GM08714 (cell line): ENCODE data around the gene SDF2.
"Not testable (repeated sequence)": the region's sequence is repeated elsewhere in the genome, so short reads cannot be mapped to it uniquely, and the experiment has no call there.

Experiments used
- H3K4me3 ChIP-seq: fragments of 200-500 bp; sonication (Bioruptor generic); 2 replicates; pipeline ENCODE4 v1.5.1; 2014; ENCODE audit warnings: mild to moderate bottlenecking, low read length, inconsistent platforms
- ZNF274 ChIP-seq: IDR thresholded peaks from 2 replicates; pipeline ENCODE4 v1.6.1; 2012; ENCODE audit warnings: mild to moderate bottlenecking, low read depth, low read length

Gene SDF2

DNA sequence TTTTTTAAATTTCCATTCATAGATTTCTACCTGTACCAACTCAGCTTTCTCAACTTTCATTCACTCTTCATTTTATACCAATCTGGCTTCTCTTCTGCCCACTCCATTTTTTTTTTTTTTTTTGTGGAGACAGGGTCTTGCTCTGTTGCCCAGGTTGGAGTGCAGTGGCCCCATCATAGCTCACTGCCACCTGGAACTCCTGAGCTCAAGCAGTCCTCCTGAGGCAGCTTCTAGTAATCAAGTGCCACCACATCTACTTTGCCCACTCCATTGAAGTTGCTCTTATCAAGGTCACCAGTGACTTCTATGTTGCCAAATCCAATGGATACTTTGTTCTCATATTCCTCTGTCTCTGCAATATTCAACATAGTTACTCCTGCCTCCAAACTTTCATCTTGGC lies 2.0 kb upstream of the SDF2 start:
- no peak for TF ChIP-seq ZNF274
- no peak overlapping the region for H3K4me3 ChIP-seq

GRCh38 chr17:28662527-28662829 lies 772 bp upstream of the SDF2 start:
- H3K4me3 ChIP-seq, result peak overlapping the region; percentile 76
- TF ChIP-seq ZNF274, result no peak

DNA sequence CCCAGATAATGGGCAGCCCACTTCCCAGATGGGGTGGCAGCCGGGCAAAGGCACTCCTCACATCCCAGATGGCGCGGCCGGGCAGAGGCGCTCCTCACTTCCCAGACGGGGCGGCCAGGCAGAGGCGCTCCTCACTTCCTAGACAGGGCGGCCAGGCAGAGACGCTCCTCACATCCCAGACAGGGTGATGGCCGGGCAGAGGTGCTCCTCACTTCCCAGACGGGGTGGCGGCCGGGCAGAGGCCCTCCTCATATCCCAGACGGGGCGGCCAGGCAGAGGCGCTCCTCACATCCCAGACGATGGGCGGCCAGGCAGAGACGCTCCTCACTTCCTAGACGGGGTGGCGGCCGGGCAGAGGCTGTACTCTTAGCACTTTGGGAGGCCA lies 2.2 kb downstream of the SDF2 start:
- H3K4me3 ChIP-seq, result not testable (repeated sequence)

- H3K4me3 ChIP-seq, result not testable (repeated sequence)
These were observed 2.8 kb downstream of the SDF2 start for GRCh38 chr17:28658766-28659496.

DNA sequence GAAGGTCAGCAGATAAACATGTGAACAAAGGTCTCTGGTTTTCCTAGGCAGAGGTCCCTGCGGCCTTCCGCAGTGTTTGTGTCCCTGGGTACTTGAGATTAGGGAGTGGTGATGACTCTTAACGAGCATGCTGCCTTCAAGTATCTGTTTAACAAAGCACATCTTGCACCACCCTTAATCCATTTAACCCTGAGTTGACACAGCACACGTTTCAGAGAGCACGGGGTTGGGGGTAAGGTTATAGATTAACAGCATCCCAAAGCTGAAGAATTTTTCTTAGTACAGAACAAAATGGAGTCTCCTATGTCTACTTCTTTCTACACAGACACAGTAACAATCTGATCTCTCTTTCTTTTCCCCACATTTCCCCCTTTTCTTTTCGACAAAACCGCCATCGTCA lies 3.4 kb downstream of the SDF2 start:
- not testable (repeated sequence) for H3K4me3 ChIP-seq

GRCh38 chr17:28657756-28658155 lies 4.0 kb downstream of the SDF2 start:
- no peak for TF ChIP-seq ZNF274
- no peak overlapping the region for H3K4me3 ChIP-seq

DNA sequence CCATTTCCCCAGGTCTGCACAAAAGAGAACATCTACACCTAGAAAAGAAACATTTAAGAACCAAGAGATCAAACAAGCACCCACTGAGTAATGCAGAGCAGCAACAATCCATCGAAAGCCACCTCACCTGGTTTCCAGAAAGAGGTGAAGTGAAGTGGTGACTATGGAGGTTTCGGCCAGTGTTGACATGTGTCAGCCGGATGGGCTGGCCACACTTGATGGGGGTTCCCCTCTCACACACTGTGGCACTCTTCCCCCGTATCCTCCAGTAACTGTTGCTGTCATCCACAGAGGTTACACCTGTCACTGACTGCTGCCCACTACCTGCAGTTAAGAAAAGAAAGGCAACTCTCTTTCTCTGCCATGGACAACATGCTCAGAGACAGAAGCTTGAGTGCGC lies 6.5 kb downstream of the SDF2 start:
- H3K4me3 ChIP-seq, result no peak overlapping the region

DNA sequence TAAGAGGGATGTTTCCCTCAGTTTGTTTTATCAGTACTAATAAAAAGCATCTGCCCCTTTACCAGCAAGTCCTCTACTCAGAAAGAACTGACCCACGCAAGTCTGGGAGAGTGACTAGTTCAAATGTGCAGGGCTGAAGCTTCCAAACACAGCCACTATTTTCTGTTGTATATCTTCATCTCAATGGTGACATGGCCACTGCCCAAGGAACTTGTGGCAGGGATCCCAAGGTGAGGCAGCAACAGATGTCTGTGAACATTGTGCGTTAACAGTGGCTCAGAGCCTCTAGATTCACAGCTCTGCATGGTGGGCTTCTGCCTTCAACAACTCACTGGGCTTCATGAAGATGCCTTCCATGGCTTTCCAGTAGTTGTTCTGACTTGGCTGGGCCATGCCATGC lies 13.0 kb downstream of the SDF2 start:
- no peak overlapping the region for H3K4me3 ChIP-seq
- no peak for TF ChIP-seq ZNF274

More for the DNA sequence above, 6.5 kb downstream of the SDF2 start:
- no peak for TF ChIP-seq ZNF274

DNA sequence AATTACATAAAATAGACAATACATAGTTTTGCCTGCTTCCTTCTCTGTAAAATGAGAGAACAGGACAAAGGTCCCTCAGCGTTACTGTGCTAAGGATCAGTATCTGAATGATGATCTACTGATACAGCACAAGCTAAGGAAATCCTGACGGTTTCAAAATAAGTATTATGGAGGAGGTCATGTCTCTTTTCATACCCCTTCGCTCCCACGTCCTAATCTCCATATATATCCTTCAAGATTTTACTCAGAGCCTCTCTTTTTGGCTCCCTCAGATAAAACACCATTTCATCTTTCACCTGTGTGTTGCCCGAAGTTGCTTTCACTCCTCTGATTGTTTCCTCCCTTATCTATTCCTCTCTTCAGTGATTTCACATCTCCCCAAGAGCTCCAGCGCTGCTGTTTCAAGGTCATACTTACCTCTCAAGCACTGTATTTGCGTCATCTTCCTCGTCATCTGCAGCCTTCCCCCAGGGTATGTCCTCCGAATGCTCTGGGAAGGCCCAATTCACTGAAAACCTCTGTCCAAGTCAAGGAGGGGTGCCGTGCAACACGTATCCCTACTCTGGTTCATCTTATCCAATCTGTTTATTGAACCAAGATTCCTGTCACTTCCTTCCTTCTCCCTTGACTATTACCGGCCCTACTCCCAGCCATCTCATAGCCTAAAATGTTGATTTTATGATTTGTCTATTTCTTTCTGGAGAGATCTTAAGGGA lies 15.5 kb downstream of the SDF2 start:
- H3K4me3 ChIP-seq, result no peak overlapping the region
- TF ChIP-seq ZNF274, result no peak

DNA sequence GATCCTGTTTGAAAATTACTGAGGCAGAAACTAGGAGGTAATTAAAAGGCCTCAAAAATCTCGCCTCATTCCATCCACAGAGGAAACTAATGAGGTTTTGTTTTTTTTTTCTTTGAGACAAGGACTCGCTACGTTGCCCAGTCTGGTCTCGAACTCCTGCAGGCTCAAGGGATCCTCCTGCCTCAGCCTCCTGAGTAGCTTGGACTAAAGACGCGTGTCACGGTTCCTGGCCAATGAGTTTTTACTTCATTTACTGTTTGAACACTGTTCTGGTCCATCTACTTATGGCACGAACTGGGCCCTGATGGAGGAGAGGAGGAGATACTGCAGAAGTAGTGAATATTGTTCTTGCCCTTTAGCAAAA lies 16.1 kb downstream of the SDF2 start:
- H3K4me3 ChIP-seq, result peak overlapping the region; percentile 88

GRCh38 chr17:28644787-28645575 lies 16.7 kb downstream of the SDF2 start, which contains the start of gene BLTP2:
Gene BLTP2 (minus strand): TSS chr17:28645158. CDS start chr17:28645056, 102 bp downstream.
- H3K4me3 ChIP-seq, result peak within 1 kb of the TSS; percentile 88
- TF ChIP-seq ZNF274, result no peak

More for the DNA sequence above, 16.1 kb downstream of the SDF2 start:
- no peak for TF ChIP-seq ZNF274

- H3K4me3 ChIP-seq, result peak overlapping the region; percentile 75
- no peak for TF ChIP-seq ZNF274
These were observed 17.5 kb downstream of the SDF2 start for GRCh38 chr17:28643983-28644786.

DNA sequence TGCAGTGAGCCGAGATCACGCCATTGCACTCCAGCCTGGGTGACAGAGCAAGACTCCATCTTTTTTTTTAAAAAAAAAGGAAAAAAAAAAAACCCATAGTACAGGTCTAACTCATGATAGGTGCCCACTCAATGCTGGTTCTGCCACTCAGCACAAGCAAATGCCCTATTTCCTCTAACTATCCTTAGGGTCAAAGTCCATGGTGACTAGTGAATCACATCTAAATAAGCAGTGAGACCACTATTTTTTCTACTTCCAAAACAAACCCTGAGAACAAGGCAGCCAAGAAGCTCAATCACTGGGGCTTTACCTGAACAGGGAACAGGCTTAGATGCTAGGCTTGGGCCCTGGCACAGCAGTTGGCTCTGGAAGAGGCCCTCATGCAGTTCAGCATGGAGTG lies 20.1 kb downstream of the SDF2 start:
- no peak overlapping the region for H3K4me3 ChIP-seq
- no peak for TF ChIP-seq ZNF274

DNA sequence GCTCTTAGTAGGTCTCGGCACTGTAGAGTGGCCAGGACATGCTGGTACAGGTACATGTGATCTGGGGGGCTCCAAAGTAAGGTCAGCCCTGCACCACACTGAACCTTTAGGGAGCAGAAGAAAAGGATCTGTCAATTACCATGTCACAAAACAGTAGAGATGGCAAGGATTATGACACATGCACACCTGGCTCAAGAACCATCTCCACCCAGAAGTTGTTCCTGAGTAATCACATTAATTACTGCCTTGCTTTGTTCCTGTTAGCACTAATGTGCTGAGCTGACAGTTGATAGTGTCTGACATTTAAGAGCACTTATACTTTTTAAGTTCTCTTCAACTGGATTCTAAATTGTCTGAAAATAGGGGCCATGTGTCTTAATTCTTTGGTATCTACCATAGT lies 26.2 kb downstream of the SDF2 start:
- no peak for TF ChIP-seq ZNF274
- H3K4me3 ChIP-seq, result no peak overlapping the region
